Anterior cingulate cortex (tissue), 58 donors: ENCODE results near the gene GPC3.

Experiments
- DNase-seq, 58 donors: peaks; one replicate each; lab custom pipeline; 2025; lab: John Stamatoyannopoulos, UW

Gene GPC3

GRCh38 chrX:133661962-133662839, 323.2 kb downstream of the GPC3 start:
- DNase-seq, result no peak

GRCh38 chrX:133660281-133660680, 325.1 kb downstream of the GPC3 start:
- no peak for DNase-seq

GRCh38 chrX:133658293-133658911, 327.0 kb downstream of the GPC3 start:
- no peak for DNase-seq

- DNase-seq, result no peak
Measured at GRCh38 chrX:133655275-133656265, 329.8 kb downstream of the GPC3 start.

GRCh38 chrX:133654811-133655210, 330.6 kb downstream of the GPC3 start:
- DNase-seq, result no peak

- no peak for DNase-seq
Measured at GRCh38 chrX:133653358-133653757, 332.0 kb downstream of the GPC3 start.

GRCh38 chrX:133652185-133652584, 333.2 kb downstream of the GPC3 start:
- no peak for DNase-seq

GRCh38 chrX:133650239-133650638, 335.2 kb downstream of the GPC3 start:
- no peak for DNase-seq

- DNase-seq, result no peak
Measured at GRCh38 chrX:133649651-133650050, 335.7 kb downstream of the GPC3 start.

GRCh38 chrX:133648594-133648993, 336.8 kb downstream of the GPC3 start:
- DNase-seq, result no peak

- DNase-seq, result no peak
Measured at GRCh38 chrX:133646719-133647116, 338.7 kb downstream of the GPC3 start.

- DNase-seq, result no peak
Measured at GRCh38 chrX:133645977-133646718, 339.2 kb downstream of the GPC3 start.

GRCh38 chrX:133645256-133645655, 340.1 kb downstream of the GPC3 start:
- DNase-seq, result no peak

- DNase-seq, result no peak
Measured at GRCh38 chrX:133640161-133641015, 345.0 kb downstream of the GPC3 start.

GRCh38 chrX:133639726-133640125, 345.7 kb downstream of the GPC3 start:
- DNase-seq, result no peak

- DNase-seq, result peak in 1 of 58 donors; percentile 65
Measured at GRCh38 chrX:133638285-133638684, 347.1 kb downstream of the GPC3 start.

GRCh38 chrX:133637765-133638164, 347.6 kb downstream of the GPC3 start:
- DNase-seq, result no peak

GRCh38 chrX:133636009-133636408, 349.4 kb downstream of the GPC3 start:
- DNase-seq, result no peak

- no peak for DNase-seq
Measured at GRCh38 chrX:133634416-133634815, 351.0 kb downstream of the GPC3 start.
